HepG2 (cell line): ENCODE data around the gene PTPRB. TPM values are rescaled to one million over a fixed set of nuclear protein-coding genes. Genes with fewer than 3 reads are reported as not detected.

Experiments used
- ATAC-seq: fragments of 200-7000 bp; cut with Tn5 transposase; 3 replicates; pipeline ENCODE4 v1.9.1; 2020; ENCODE audit warnings: mild to moderate bottlenecking, moderate library complexity
- BruUV-seq: library from RNA; stranded (reverse); fragments of 400-500 nt; replicated peaks from 2 replicates; lab custom pipeline; 2021; lab: Mats Ljungman, UMichigan
- CTCF ChIA-PET: fragments of 300-600 bp; formaldehyde crosslinking; extraction: SDS; loops from one replicate; lab custom pipeline; 2021; ENCODE audit warnings: low total read pairs, inconsistent platforms, low intra/inter-chr PET ratio; lab: Yijun Ruan, JAX
- POLR2A ChIA-PET: fragments of 350-600 bp; sonication (Branson Sonifier 250); formaldehyde crosslinking; loops from one replicate; lab custom pipeline; 2020; ENCODE audit warnings: antibody characterized with exemption, inconsistent platforms; lab: Yijun Ruan, JAX
- DNase-seq: peaks from one replicate; pipeline ENCODE4 v3.0.0-alpha.2; 2015; ENCODE audit warnings: low spot score
- FAIRE-seq: peaks from 3 replicates; lab custom pipeline; 2011; peaks lifted over from hg19 to GRCh38; lab: Jason Lieb, UNC
- H2AFZ ChIP-seq: one replicate; pipeline ENCODE4 v1.6.1; 2011; ENCODE audit warnings: low read length, inconsistent platforms
- H3K27ac ChIP-seq: fragments of 300-600 bp; 3 replicates; pipeline ENCODE4 v1.8.0; 2011; ENCODE audit warnings: mixed run types, mild to moderate bottlenecking, mixed read lengths, low read length, inconsistent platforms; ENCODE audit not compliant: insufficient read depth; ENCODE audit errors: extremely low read length
- H3K27me3 ChIP-seq, 2 experiments: fragments of 200-600 bp in 1 of 2; 2 replicates in 1 of 2; 3 replicates in 1 of 2; pipeline versions ENCODE4 v1.6.0 to v1.8.0; 2011; ENCODE audit warnings: low read length in 2 of 2, mild to moderate bottlenecking in 2 of 2, moderate library complexity in 2 of 2, inconsistent platforms in 1 of 2; ENCODE audit not compliant: insufficient read depth in 2 of 2, control insufficient read depth in 1 of 2
- H3K36me3 ChIP-seq, 2 experiments: fragments of 200-600 bp in 1 of 2; replicated peaks in 1 of 2; 2 replicates in 1 of 2; 3 replicates in 1 of 2; pipeline versions ENCODE4 v1.5.1 to v1.8.0; 2011; ENCODE audit warnings: low read length in 2 of 2, inconsistent platforms in 1 of 2; ENCODE audit not compliant: insufficient read depth in 2 of 2, control insufficient read depth in 1 of 2
- H3K4me1 ChIP-seq: 2 replicates; pipeline ENCODE4 v1.5.1; 2012; ENCODE audit warnings: low read length, inconsistent platforms; ENCODE audit not compliant: insufficient read depth
- H3K4me2 ChIP-seq: 2 replicates; pipeline ENCODE4 v1.6.0; 2011; ENCODE audit warnings: low read depth, low read length, inconsistent platforms
- H3K4me3 ChIP-seq, 3 experiments: fragments of 200-600 bp in 1 of 3; sonication (generic), shearing (Covaris generic) in 1 of 3; replicated peaks in 1 of 3; 2 replicates each; pipeline ENCODE4 v1.5.1; 2011 to 2016; ENCODE audit warnings: low read length in 3 of 3, inconsistent platforms in 2 of 3, low read depth in 2 of 3, mild to moderate bottlenecking in 2 of 3, control low read depth in 1 of 3, mixed read lengths in 1 of 3; ENCODE audit not compliant: insufficient read depth in 1 of 3
- H3K79me2 ChIP-seq: one replicate; pipeline ENCODE4 v1.6.1; 2011; ENCODE audit warnings: low read length, inconsistent platforms; ENCODE audit not compliant: insufficient read depth
- H3K9ac ChIP-seq: 2 replicates; pipeline ENCODE4 v1.6.0; 2011; ENCODE audit warnings: mild to moderate bottlenecking, low read depth, low read length, inconsistent platforms; ENCODE audit not compliant: insufficient read depth
- H3K9me3 ChIP-seq: 2 replicates; pipeline ENCODE4 v1.5.1; 2012; ENCODE audit warnings: mild to moderate bottlenecking, low read length
- H4K20me1 ChIP-seq: 2 replicates; pipeline ENCODE4 v1.6.0; 2011; ENCODE audit warnings: inconsistent platforms, mild to moderate bottlenecking, low read length, moderate library complexity; ENCODE audit not compliant: insufficient read depth
- BHLHE40 ChIP-seq: IDR thresholded peaks from 2 replicates; pipeline ENCODE4 v1.6.1; 2011; ENCODE audit warnings: low read length, improper control_type of control experiment
- HOXD1 ChIP-seq: sonication (generic); formaldehyde crosslinking; IDR thresholded peaks from 2 replicates; pipeline ENCODE4 v1.5.0; 2020; ENCODE audit warnings: missing genetic modification reagents
- MAFK ChIP-seq, 2 experiments: IDR thresholded peaks in 1 of 2; conservative IDR thresholded peaks in 1 of 2; 2 replicates each; pipeline ENCODE4 v1.6.1; 2011; ENCODE audit warnings: improper control_type of control experiment in 2 of 2, low read length in 2 of 2
- MXD1 ChIP-seq: sonication (generic); formaldehyde crosslinking; IDR thresholded peaks from 2 replicates; pipeline ENCODE4 v1.4.0; 2020; ENCODE audit warnings: mild to moderate bottlenecking, missing genetic modification reagents
- MXI1 ChIP-seq: IDR thresholded peaks from 3 replicates; pipeline ENCODE4 v1.6.1; 2012; ENCODE audit warnings: low read depth, low read length, inconsistent platforms, borderline replicate concordance
- NFIB ChIP-seq: sonication (generic); formaldehyde crosslinking; IDR thresholded peaks from 2 replicates; pipeline ENCODE4 v1.9.0; 2021; ENCODE audit warnings: missing genetic modification reagents, mild to moderate bottlenecking, borderline replicate concordance
- SOX13 ChIP-seq, 3 experiments: fragments of 450-650 bp in 1 of 3; sonication (generic) in 1 of 3; formaldehyde crosslinking in 1 of 3; IDR thresholded peaks in 2 of 3; conservative IDR thresholded peaks in 1 of 3; 2 replicates each; pipeline versions ENCODE4 v1.5.0 to v1.6.1; 2016 to 2020; ENCODE audit warnings: antibody characterized with exemption in 1 of 3, mild to moderate bottlenecking in 1 of 3, missing compliant biosample characterization in 1 of 3, missing genetic modification reagents in 1 of 3, moderate library complexity in 1 of 3
- ZFP62 ChIP-seq: sonication (generic); formaldehyde crosslinking; IDR thresholded peaks from 2 replicates; pipeline ENCODE4 v1.4.0; 2020; ENCODE audit warnings: missing genetic modification reagents
- ZNF256 ChIP-seq: sonication (generic); formaldehyde crosslinking; conservative IDR thresholded peaks from 2 replicates; pipeline ENCODE4 v1.4.0; 2020; ENCODE audit warnings: missing genetic modification reagents
- ZNF496 ChIP-seq: sonication (generic); formaldehyde crosslinking; IDR thresholded peaks from 2 replicates; pipeline ENCODE4 v1.8.1; 2023; ENCODE audit warnings: mild to moderate bottlenecking, moderate library complexity, missing genetic modification reagents; ENCODE audit not compliant: insufficient replicate concordance
- ZNF772 ChIP-seq: sonication (generic); formaldehyde crosslinking; IDR thresholded peaks from 2 replicates; pipeline ENCODE4 v1.5.0; 2020; ENCODE audit warnings: mild to moderate bottlenecking, missing genetic modification reagents
- WGBS: methylation state at CpG from one replicate; pipeline ENCODE4 v1.1.6; 2017; ENCODE audit warnings: low lambda C conversion rate; 5-methylcytosine and 5-hydroxymethylcytosine counted together
- in situ Hi-C: cut with HindIII; loops from 2 replicates; pipeline ENCODE4 v1.10.0; 2017; ENCODE audit warnings: low pct_unique_long_range_greater_than_20kb; ENCODE audit not compliant: extremely low pct_ligation_motif_present
- intact Hi-C: fragments of 100-400 bp; cut with micrococcal nuclease; formaldehyde crosslinking; loops from one replicate; pipeline ENCODE4 v1.10.0; 2022; ENCODE audit not compliant: unreplicated experiment
- polyA plus RNA-seq, 8 experiments: library from polyadenylated mRNA; depleted of rRNA in 3 of 8; stranded (reverse) in 7 of 8; unstranded in 1 of 8; fragments of >200 nt; fragmentation: Illumina TruSeq in 4 of 8; extraction: Trizol in 4 of 8; gene quantifications; 2 replicates each; pipeline versions ENCODE4 v1.2.1 to v1.2.3, GENCODE V29; 2011 to 2016; ENCODE audit warnings: low read depth in 4 of 8, missing spikeins in 1 of 8, mixed read lengths in 1 of 8; ENCODE audit not compliant: insufficient read depth in 1 of 8
- total RNA-seq, 5 experiments: library from RNA; depleted of rRNA; stranded (reverse); fragments of >200 nt; fragmentation: Illumina TruSeq; extraction: Trizol; gene quantifications; 2 replicates each; pipeline ENCODE4 v1.2.3, GENCODE V29; 2016; ENCODE audit warnings: low read depth in 1 of 5

Gene PTPRB
- total and polyA plus RNA-seq, 2 of the 13 experiments (the other 11 are each of a cell fraction or from before 2014, with no cell fraction given) = 0.02 to 0.07 TPM

- TF ChIP-seq ZFP62 (CRISPR knock-in tag) = no peak
- no peak for TF ChIP-seq BHLHE40
- no peak for TF ChIP-seq SOX13 (IDR thresholded peaks at IDR 0.05)
- TF ChIP-seq SOX13 (CRISPR knock-in tag; conservative IDR thresholded peaks at IDR 0.05 in 1 of 2, IDR thresholded peaks at IDR 0.05 in 1 of 2) = no peak
- no peak for TF ChIP-seq MXD1 (CRISPR knock-in tag)
- TF ChIP-seq MXI1 = no peak
- TF ChIP-seq ZNF772 (CRISPR knock-in tag) = no peak
- no peak for TF ChIP-seq ZNF256 (CRISPR knock-in tag)
- no peak for TF ChIP-seq ZNF496 (CRISPR knock-in tag)
- no peak for TF ChIP-seq NFIB (CRISPR knock-in tag)
Measured at GRCh38 chr12:70659077-70659606, 21.9 kb upstream of the PTPRB start (continued).

- in situ Hi-C loops = no loop called here
- no peaks in the 10 kb centered on the region for H3K27me3 ChIP-seq
- DNase-seq (no peak), FAIRE-seq (no peak), ATAC-seq (no peak)
- H4K20me1 ChIP-seq = no peaks in the 10 kb centered on the region
- no peaks in the 10 kb centered on the region for H3K9me3 ChIP-seq
- TF ChIP-seq HOXD1 (CRISPR knock-in tag) (no peak), MAFK (conservative IDR thresholded peaks at IDR 0.05 in 1 of 2, IDR thresholded peaks at IDR 0.05 in 1 of 2; ENCODE audit: low read length in 2 of 2) (peak in 1 of 2 experiments; percentile 9; a peak in 1 of 4 replicates)
- H3K4me3 ChIP-seq = no peak overlapping the region
- WGBS = 15% methylated on average over 4 of the region's 4 CpGs
- H3K79me2 ChIP-seq = no peaks in the 10 kb centered on the region
- BruUV-seq = no TSS peak
- H2AFZ ChIP-seq = no peak overlapping the region
- no peak overlapping the region for H3K27ac ChIP-seq
- H3K9ac ChIP-seq = no peak overlapping the region
- intact Hi-C loops = no loop called here
- POLR2A ChIA-PET = no interaction called here
- no peaks in the 10 kb centered on the region for H3K36me3 ChIP-seq
- no peaks in the 10 kb centered on the region for H3K4me1 ChIP-seq
- CTCF ChIA-PET = no interaction called here
- H3K4me2 ChIP-seq = no peak overlapping the region
Measured at GRCh38 chr12:70657616-70658286, 20.5 kb upstream of the PTPRB start.
